A673 (cell line): ENCODE results near the gene ZSWIM5. TPM values are rescaled to one million over a fixed set of nuclear protein-coding genes. Genes with fewer than 3 reads are reported as not detected.
"Not testable (repeated sequence)": the region's sequence is repeated elsewhere in the genome, so short reads cannot be mapped to it uniquely, and the experiment has no call there.

Experiments
- BruUV-seq: library from RNA; stranded (reverse); fragments of 400-500 nt; replicated peaks from 2 replicates; lab custom pipeline; 2021; lab: Mats Ljungman, UMichigan
- CTCF ChIA-PET: fragments of 300-600 bp; sonication (Branson Sonifier 250); formaldehyde crosslinking; loops from one replicate; lab custom pipeline; 2022; ENCODE audit warnings: antibody characterized with exemption; lab: Charles Lee
- POLR2A ChIA-PET: fragments of 300-600 bp; sonication (Branson Sonifier 250); formaldehyde crosslinking; loops from one replicate; lab custom pipeline; 2022; ENCODE audit warnings: antibody characterized with exemption; ENCODE audit not compliant: low non-redundant PET; lab: Charles Lee
- DNase-seq: peaks from one replicate; pipeline ENCODE4 v3.0.0-alpha.2; 2015; ENCODE audit warnings: low spot score
- H3K27ac ChIP-seq: fragments of 200-600 bp; sonication (generic); 2 replicates; pipeline ENCODE4 v1.5.1; 2016; ENCODE audit warnings: mixed run types, low read depth, mild to moderate bottlenecking, mixed read lengths, antibody characterized with exemption, low read length; ENCODE audit not compliant: poor library complexity, severe bottlenecking
- H3K27me3 ChIP-seq: fragments of 200-600 bp; sonication (generic); replicated peaks from 2 replicates; pipeline ENCODE4 v1.6.1; 2017; ENCODE audit warnings: mixed run types, low read depth, mild to moderate bottlenecking, mixed read lengths, antibody characterized with exemption, low read length; ENCODE audit not compliant: insufficient read depth, poor library complexity
- H3K36me3 ChIP-seq: fragments of 200-600 bp; sonication (generic); 2 replicates; pipeline ENCODE4 v1.6.1; 2016; ENCODE audit warnings: mixed run types, mild to moderate bottlenecking, mixed read lengths, antibody characterized with exemption, low read length; ENCODE audit not compliant: insufficient read depth, poor library complexity, severe bottlenecking
- H3K4me1 ChIP-seq: fragments of 200-600 bp; sonication (generic); 2 replicates; pipeline ENCODE4 v1.6.1; 2017; ENCODE audit warnings: mixed run types, mild to moderate bottlenecking, mixed read lengths, antibody characterized with exemption, low read length; ENCODE audit not compliant: insufficient read depth, poor library complexity, severe bottlenecking
- H3K4me3 ChIP-seq: fragments of 200-600 bp; sonication (generic); 2 replicates; pipeline ENCODE4 v1.5.1; 2016; ENCODE audit warnings: low read depth, mixed run types, mild to moderate bottlenecking, mixed read lengths, low read length; ENCODE audit not compliant: poor library complexity, severe bottlenecking
- H3K9me3 ChIP-seq: fragments of 200-600 bp; sonication (generic); 2 replicates; pipeline ENCODE4 v1.6.1; 2016; ENCODE audit warnings: mixed run types, low read depth, mild to moderate bottlenecking, mixed read lengths, antibody characterized with exemption, low read length; ENCODE audit not compliant: poor library complexity, severe bottlenecking
- EZH2 ChIP-seq: fragments of 200-600 bp; sonication (generic); IDR thresholded peaks from 2 replicates; pipeline ENCODE4 v1.6.1; 2017; ENCODE audit warnings: borderline replicate concordance, low read depth, mild to moderate bottlenecking, mixed read lengths, antibody characterized with exemption, low read length; ENCODE audit not compliant: poor library complexity, severe bottlenecking
- intact Hi-C: fragments of 100-400 bp; cut with micrococcal nuclease; formaldehyde crosslinking; loops from one replicate; pipeline ENCODE4 v1.10.0; 2022; ENCODE audit not compliant: unreplicated experiment
- total RNA-seq: library from RNA; stranded (reverse); gene quantifications from 2 replicates; pipeline ENCODE4 v1.2.3, GENCODE V29; 2021
- TF ChIP-seq, protein P1 (sequence below): fragments of 300-800, 200-600 bp; sonication (generic); conservative IDR thresholded peaks from 2 replicates; pipeline ENCODE4 v1.5.1; 2017; ENCODE audit warnings: low read depth, mild to moderate bottlenecking, antibody characterized with exemption, low read length, moderate library complexity, mixed read lengths

ZSWIM5 gene
- total RNA-seq, 1 experiment from 2014 or later, result 0.67 TPM

DNA sequence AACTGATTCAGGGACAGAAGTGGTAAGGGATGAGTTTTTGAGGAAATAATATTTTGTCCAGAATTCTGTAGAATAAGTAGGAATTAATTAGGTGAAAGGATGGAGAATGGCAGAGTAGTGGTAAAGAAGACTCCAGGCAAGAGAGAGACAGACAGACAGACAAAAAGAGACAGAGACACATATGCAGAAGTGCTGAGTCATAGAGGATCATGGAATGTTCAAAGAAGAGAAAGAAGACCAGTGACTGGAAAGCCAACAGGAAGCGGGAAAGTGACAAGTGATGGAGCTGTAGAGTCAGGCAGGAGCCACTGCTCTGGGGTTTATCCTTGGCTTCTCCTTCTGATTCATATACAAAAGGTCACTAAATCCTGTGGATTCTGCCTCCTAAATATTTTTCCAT is 108.5 kb downstream of the ZSWIM5 start:
- no peaks in the 10 kb centered on the region for H3K27me3 ChIP-seq
- POLR2A ChIA-PET, result no interaction called here
- TF ChIP-seq EZH2, result no peak
- TF ChIP-seq, protein P1, sequence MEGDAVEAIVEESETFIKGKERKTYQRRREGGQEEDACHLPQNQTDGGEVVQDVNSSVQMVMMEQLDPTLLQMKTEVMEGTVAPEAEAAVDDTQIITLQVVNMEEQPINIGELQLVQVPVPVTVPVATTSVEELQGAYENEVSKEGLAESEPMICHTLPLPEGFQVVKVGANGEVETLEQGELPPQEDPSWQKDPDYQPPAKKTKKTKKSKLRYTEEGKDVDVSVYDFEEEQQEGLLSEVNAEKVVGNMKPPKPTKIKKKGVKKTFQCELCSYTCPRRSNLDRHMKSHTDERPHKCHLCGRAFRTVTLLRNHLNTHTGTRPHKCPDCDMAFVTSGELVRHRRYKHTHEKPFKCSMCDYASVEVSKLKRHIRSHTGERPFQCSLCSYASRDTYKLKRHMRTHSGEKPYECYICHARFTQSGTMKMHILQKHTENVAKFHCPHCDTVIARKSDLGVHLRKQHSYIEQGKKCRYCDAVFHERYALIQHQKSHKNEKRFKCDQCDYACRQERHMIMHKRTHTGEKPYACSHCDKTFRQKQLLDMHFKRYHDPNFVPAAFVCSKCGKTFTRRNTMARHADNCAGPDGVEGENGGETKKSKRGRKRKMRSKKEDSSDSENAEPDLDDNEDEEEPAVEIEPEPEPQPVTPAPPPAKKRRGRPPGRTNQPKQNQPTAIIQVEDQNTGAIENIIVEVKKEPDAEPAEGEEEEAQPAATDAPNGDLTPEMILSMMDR, result no peak

DNA sequence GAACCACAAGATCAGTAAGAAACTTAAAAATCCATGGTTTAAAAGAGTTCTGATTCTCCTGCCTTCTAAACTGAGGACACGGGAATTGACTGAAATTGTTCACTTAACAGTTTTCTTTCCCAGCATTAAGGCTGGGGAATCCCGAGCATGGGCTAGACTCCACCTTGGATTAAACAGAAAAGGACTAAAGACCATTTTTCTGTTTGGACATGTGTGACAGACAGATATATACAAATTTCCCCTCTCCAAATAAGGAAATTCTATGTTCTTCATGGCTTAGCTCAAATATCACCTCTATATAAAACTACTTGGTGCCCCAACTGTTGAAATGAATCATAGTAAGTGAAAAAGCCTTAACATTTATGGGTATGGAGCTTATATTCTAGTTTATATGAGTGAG is 109.3 kb downstream of the ZSWIM5 start:
- ChIA-PET CTCF (no interaction called here), POLR2A (interaction anchor here (0.6 kb wide), 1 partner anchor 11 kb away, joined by 8 read pairs; no protein-coding TSS in a partner anchor)

More for the DNA sequence above, 108.5 kb downstream of the ZSWIM5 start:
- Histone ChIP-seq H3K36me3 (no peaks in the 10 kb centered on the region), H3K27ac (no peak overlapping the region), H3K9me3 (no peaks in the 10 kb centered on the region), H3K4me3 (no peak overlapping the region), H3K4me1 (no peaks in the 10 kb centered on the region)
- BruUV-seq, result no TSS peak
- intact Hi-C loops, result no loop called here
- peak; percentile 6 for DNase-seq
- CTCF ChIA-PET, result interaction anchor here (0.5 kb wide), 1 partner anchor 205 kb away, joined by 7 read pairs; no protein-coding TSS in a partner anchor

DNA sequence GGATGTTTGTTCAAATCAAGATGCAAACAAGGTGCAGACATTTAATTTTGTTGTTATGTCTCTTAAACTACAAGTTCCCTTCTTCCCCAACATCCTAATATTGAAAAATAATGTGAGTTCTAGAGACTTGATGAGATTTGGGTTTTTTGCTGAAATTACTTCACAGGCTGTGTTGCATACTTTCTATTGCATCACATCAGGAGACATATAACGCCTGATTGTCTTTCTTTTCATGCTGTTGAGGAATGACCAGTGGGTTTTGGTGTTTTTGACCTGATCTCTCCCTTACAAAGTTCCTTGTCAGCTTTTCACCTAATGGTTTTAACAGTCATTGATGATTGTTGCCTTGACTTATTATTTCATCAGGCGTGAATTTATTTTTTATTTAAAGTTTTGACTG is 111.0 kb downstream of the ZSWIM5 start:
- POLR2A ChIA-PET, result no interaction called here
- Histone ChIP-seq H3K27ac (no peak overlapping the region), H3K4me1 (no peaks in the 10 kb centered on the region), H3K4me3 (no peak overlapping the region), H3K36me3 (no peaks in the 10 kb centered on the region), H3K27me3 (no peaks in the 10 kb centered on the region), H3K9me3 (no peaks in the 10 kb centered on the region)
- no peak for TF ChIP-seq EZH2
- TF ChIP-seq, protein P1, result no peak
- intact Hi-C loops, result no loop called here
- CTCF ChIA-PET, result no interaction called here
- no peak for DNase-seq
- BruUV-seq, result no TSS peak

More for the DNA sequence above, 109.3 kb downstream of the ZSWIM5 start:
- intact Hi-C loops, result no loop called here
- TF ChIP-seq, protein P1, result no peak
- no peak for TF ChIP-seq EZH2
- no TSS peak for BruUV-seq
- no peaks in the 10 kb centered on the region for H3K9me3 ChIP-seq
- no peaks in the 10 kb centered on the region for H3K27me3 ChIP-seq
- no peak overlapping the region for H3K27ac ChIP-seq
- H3K4me1 ChIP-seq, result no peaks in the 10 kb centered on the region
- no peak overlapping the region for H3K4me3 ChIP-seq
- DNase-seq, result no peak
- no peaks in the 10 kb centered on the region for H3K36me3 ChIP-seq

DNA sequence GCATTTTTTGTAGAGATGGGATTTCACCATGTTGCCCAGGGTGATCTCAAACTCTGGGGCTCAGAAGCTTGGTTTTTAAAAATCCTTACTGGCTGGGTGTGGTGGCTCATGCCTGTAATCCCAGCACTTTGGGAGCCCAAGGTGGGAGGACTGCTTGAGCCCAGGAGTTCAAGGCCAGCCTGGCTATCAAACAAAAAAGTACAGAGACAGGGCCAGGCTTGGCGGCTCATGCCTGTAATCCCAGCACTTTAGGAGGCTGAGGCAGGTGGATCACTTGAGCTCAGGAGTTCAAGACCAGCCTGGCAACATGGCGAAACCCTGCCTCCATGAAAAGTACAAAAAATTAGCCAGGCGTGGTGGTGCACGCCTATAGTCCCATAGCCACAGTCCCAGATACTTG is 112.0 kb downstream of the ZSWIM5 start:
- H3K27me3 ChIP-seq, intact Hi-C loops, CTCF ChIA-PET, H3K9me3 ChIP-seq, H3K4me1 ChIP-seq, H3K36me3 ChIP-seq, H3K4me3 ChIP-seq, POLR2A ChIA-PET, BruUV-seq, H3K27ac ChIP-seq, DNase-seq: not testable (repeated sequence)
